DOHH2 (cell line): ENCODE data around the gene CMPK2.

Experiments used
- H3F3A ChIP-seq: fragments of 200-600 bp; sonication (generic), shearing (Covaris generic); 2 replicates; pipeline ENCODE4 v1.6.0; 2016; ENCODE audit warnings: antibody characterized with exemption, mild to moderate bottlenecking; ENCODE audit not compliant: control insufficient read depth, insufficient read depth
- H3K27ac ChIP-seq: fragments of 200-600 bp; sonication (generic); 2 replicates; pipeline ENCODE4 v1.5.1; 2014; ENCODE audit warnings: low read depth, mild to moderate bottlenecking, low read length, moderate library complexity
- H3K27me3 ChIP-seq: fragments of 200-600 bp; sonication (generic); 2 replicates; pipeline ENCODE4 v1.6.1; 2014; ENCODE audit warnings: mild to moderate bottlenecking, low read length, mixed read lengths; ENCODE audit not compliant: control insufficient read depth
- H3K36me3 ChIP-seq: fragments of 200-600 bp; sonication (generic); 2 replicates; pipeline ENCODE4 v1.6.1; 2014; ENCODE audit warnings: mild to moderate bottlenecking, low read length, moderate library complexity, mixed read lengths; ENCODE audit not compliant: control insufficient read depth
- H3K4me1 ChIP-seq: fragments of 200-600 bp; sonication (generic); 2 replicates; pipeline ENCODE4 v1.6.1; 2014; ENCODE audit warnings: mild to moderate bottlenecking, low read length, mixed read lengths; ENCODE audit not compliant: control insufficient read depth
- H3K4me2 ChIP-seq: fragments of 200-600 bp; sonication (generic); 2 replicates; pipeline ENCODE4 v1.6.0; 2014; ENCODE audit warnings: mild to moderate bottlenecking, low read length, moderate library complexity
- H3K4me3 ChIP-seq: fragments of 200-600 bp; sonication (generic); 2 replicates; pipeline ENCODE4 v1.5.1; 2014; ENCODE audit warnings: mild to moderate bottlenecking, low read length, mixed read lengths
- H3K79me2 ChIP-seq: fragments of 200-600 bp; sonication (generic); 2 replicates; pipeline ENCODE4 v1.6.1; 2014; ENCODE audit warnings: mild to moderate bottlenecking, low read length, mixed read lengths; ENCODE audit not compliant: control insufficient read depth
- H3K9me2 ChIP-seq: fragments of 200-600 bp; sonication (generic); replicated peaks from 2 replicates; pipeline ENCODE4 v1.6.1; 2014; ENCODE audit warnings: mild to moderate bottlenecking, low read length, mixed read lengths; ENCODE audit not compliant: control insufficient read depth
- H3K9me3 ChIP-seq: fragments of 200-600 bp; sonication (generic); 2 replicates; pipeline ENCODE4 v1.6.1; 2014; ENCODE audit warnings: antibody characterized with exemption, low read length, mixed read lengths; ENCODE audit not compliant: control insufficient read depth, insufficient read depth
- H4K20me1 ChIP-seq: fragments of 200-600 bp; sonication (generic); 2 replicates; pipeline ENCODE4 v1.6.0; 2014; ENCODE audit warnings: low read depth, mild to moderate bottlenecking, antibody characterized with exemption, low read length, moderate library complexity; ENCODE audit not compliant: control insufficient read depth, insufficient read depth
- CTCF ChIP-seq: fragments of 200-600 bp; sonication (generic); IDR thresholded peaks from one replicate; pipeline ENCODE4 v1.5.1; 2014; ENCODE audit warnings: antibody characterized with exemption, mild to moderate bottlenecking, low read depth, low read length; ENCODE audit not compliant: poor library complexity, severe bottlenecking
- EZH2phosphoT487 ChIP-seq: fragments of 200-600 bp; sonication (generic); IDR thresholded peaks from 2 replicates; pipeline ENCODE4 v1.6.1; 2017; ENCODE audit warnings: borderline replicate concordance, mild to moderate bottlenecking, antibody characterized with exemption, low read length, moderate library complexity, mixed read lengths

CMPK2 gene

GRCh38 chr2:6896930-6897759, 31.4 kb upstream of the CMPK2 start:
- H3K9me2 ChIP-seq: no peaks in the 10 kb centered on the region
- H3K27me3 ChIP-seq: no peaks in the 10 kb centered on the region
- H3K9me3 ChIP-seq: no peaks in the 10 kb centered on the region
- H3K36me3 ChIP-seq: no peaks in the 10 kb centered on the region
- no peak overlapping the region for H3K4me2 ChIP-seq
- peak; percentile 68 for TF ChIP-seq CTCF
- TF ChIP-seq EZH2phosphoT487: no peak
- H3K27ac ChIP-seq: no peak overlapping the region
- H3K79me2 ChIP-seq: no peaks in the 10 kb centered on the region
- no peaks in the 10 kb centered on the region for H4K20me1 ChIP-seq
- no peaks in the 10 kb centered on the region for H3K4me1 ChIP-seq
- H3F3A ChIP-seq: no peaks in the 10 kb centered on the region
- H3K4me3 ChIP-seq: no peak overlapping the region

- H3K27ac ChIP-seq: no peak overlapping the region
- H3K4me2 ChIP-seq: no peak overlapping the region
- H4K20me1 ChIP-seq: no peaks in the 10 kb centered on the region
- no peaks in the 10 kb centered on the region for H3K36me3 ChIP-seq
- no peaks in the 10 kb centered on the region for H3K9me2 ChIP-seq
- H3F3A ChIP-seq: no peaks in the 10 kb centered on the region
- no peaks in the 10 kb centered on the region for H3K27me3 ChIP-seq
- no peaks in the 10 kb centered on the region for H3K4me1 ChIP-seq
- H3K79me2 ChIP-seq: no peaks in the 10 kb centered on the region
- H3K9me3 ChIP-seq: no peaks in the 10 kb centered on the region
- TF ChIP-seq CTCF (no peak), EZH2phosphoT487 (no peak)
- H3K4me3 ChIP-seq: no peak overlapping the region
Measured at GRCh38 chr2:6893876-6894482, 28.3 kb upstream of the CMPK2 start.

GRCh38 chr2:6888724-6889123, 23.0 kb upstream of the CMPK2 start:
- Histone ChIP-seq H3K4me1 (no peaks in the 10 kb centered on the region), H4K20me1 (no peaks in the 10 kb centered on the region), H3K27me3 (no peaks in the 10 kb centered on the region), H3K4me2 (no peak overlapping the region), H3K79me2 (no peaks in the 10 kb centered on the region), H3K36me3 (no peaks in the 10 kb centered on the region), H3K9me2 (no peaks in the 10 kb centered on the region), H3K4me3 (no peak overlapping the region), H3F3A (no peaks in the 10 kb centered on the region), H3K9me3 (no peaks in the 10 kb centered on the region), H3K27ac (no peak overlapping the region)
- no peak for TF ChIP-seq EZH2phosphoT487
- no peak for TF ChIP-seq CTCF
